CD4-positive, alpha-beta T cell treated with Interleukin-6 for 4 hours (primary cell): ENCODE results near the gene ZC3H12D.

ENCODE experiments used
- DNase-seq: peaks from one replicate; pipeline ENCODE4 v3.0.0-alpha.2; 2020; ENCODE audit warnings: mixed read lengths

ZC3H12D gene

DNA sequence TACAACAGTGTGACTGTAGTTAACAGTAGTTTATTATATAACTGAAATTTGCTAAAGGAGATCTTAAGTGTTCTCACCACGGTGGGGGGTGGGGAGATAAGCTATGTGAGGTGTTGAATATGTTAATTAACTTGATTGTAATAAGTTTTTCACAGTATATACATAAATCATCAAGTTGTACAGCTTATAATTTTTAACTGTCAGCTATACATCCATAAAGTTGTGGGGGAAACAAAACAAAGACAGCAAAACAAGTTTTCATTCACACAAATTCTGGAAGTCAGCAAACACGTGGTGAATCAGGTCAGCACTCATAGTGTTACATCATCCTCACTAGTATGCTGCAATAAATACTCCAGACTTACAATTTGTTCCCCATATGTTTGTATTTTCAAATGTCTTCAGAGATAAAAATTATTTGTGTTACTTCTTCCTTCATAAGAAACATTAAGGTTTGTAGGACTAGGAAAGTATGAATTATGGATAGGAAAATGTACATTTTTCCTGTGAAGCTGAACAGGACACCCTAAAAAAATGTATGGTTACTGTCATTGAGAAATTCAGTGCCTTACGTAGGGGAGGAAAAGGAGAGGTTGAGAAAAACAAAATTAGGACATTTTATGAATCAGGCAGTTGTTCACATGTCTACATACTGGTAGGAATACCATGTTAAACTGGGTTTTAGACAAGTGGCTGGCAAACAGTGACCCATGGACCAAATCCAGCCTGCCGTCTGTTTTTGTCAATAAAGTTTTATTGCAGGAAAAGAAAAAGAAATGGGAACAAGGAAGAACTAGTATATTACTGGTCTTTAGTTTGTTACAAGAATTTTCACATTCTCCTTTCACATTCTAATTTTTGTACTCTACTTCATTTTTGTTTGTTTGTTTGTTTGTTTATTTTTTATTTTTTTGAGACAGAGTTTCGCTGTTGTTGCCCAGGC lies 78.7 kb downstream of the ZC3H12D start:
- no peak for DNase-seq

DNA sequence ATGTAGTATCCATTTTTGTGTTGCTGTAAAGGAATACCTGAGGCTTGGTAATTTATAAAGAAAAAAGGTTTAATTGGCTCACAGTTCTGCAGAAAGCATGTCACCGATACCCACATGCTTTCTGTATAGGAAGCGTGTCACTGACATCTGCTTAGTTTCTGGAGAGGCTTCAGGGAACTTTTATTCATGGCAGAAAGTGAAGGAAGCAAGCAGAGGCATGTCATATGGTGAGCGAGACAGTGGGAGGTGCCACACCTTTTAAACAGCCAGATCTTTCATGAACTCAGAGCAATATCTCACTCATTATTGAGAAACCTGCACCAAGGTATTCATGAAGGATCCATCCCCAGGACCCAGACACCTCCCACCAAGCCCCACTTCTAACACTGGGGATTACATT lies 81.3 kb downstream of the ZC3H12D start:
- no peak for DNase-seq

DNA sequence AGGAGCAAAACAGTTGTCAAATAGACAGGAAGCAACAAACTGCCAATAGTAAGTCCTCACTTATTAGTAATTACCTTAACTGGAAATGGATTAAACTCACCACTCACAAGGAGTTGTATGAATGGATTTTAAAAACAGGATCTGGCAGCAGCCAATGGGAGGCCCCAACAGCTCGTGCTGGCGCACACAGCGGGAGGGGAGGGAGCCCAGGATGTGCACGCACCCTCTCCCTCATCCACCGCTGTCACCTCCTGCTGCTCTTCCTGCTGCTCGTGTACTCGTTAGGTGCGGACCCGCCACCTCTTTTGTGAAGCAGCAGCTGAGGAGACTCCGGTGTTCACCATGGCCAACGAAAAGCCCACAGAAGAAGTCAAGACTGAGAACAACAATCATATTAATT lies 84.8 kb downstream of the ZC3H12D start, which contains the start of gene SUMO4:
Gene SUMO4 (plus strand): TSS at position 213 of the 400 bp plus-strand sequence. CDS start 130 bp downstream, at position 343.
- no peak for DNase-seq

DNA sequence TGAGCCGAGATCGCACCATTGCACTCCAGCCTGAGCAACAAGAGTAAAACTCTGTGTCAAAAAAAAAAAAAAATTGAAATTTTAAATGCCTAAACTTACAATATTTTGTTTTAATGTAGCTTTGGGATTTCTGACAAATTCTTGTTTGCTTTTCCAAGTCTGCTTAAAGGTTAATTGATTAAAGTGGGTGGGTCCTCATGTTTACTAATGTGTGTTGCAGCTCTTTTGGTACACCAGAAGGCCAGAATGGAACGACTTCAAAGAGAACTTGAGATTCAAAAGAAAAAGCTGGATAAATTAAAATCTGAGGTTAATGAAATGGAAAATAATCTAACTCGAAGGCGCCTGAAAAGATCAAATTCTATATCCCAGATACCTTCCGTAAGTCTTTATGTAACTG lies 87.4 kb downstream of the ZC3H12D start:
- no peak for DNase-seq
